Stimulated activated CD4-positive, alpha-beta T cell treated with anti-CD3 and anti-CD28 coated beads, Interleukin-15, amount 100 ng/mL, for 48 hours (primary cell): Measurements from ENCODE around the gene CDH4.

ENCODE experiments used
- DNase-seq, 2 donors: peaks; one replicate each; pipeline ENCODE4 v3.0.0-alpha.2; 2020; ENCODE audit warnings: low read depth in 2 of 2

Gene CDH4

GRCh38 chr20:61819921-61820825, 568.1 kb downstream of the CDH4 start:
- no peak for DNase-seq

- DNase-seq = no peak
Observed at GRCh38 chr20:61821735-61822134, 569.7 kb downstream of the CDH4 start.

- DNase-seq = no peak
Observed at GRCh38 chr20:61822396-61822795, 570.3 kb downstream of the CDH4 start.

GRCh38 chr20:61823242-61823641, 571.2 kb downstream of the CDH4 start:
- no peak for DNase-seq

GRCh38 chr20:61828891-61829290, 576.8 kb downstream of the CDH4 start:
- no peak for DNase-seq

GRCh38 chr20:61829526-61829925, 577.5 kb downstream of the CDH4 start:
- DNase-seq = no peak

GRCh38 chr20:61830241-61830930, 578.3 kb downstream of the CDH4 start:
- DNase-seq = no peak

GRCh38 chr20:61830991-61831390, 578.9 kb downstream of the CDH4 start:
- no peak for DNase-seq

- DNase-seq = no peak
Observed at GRCh38 chr20:61832181-61832580, 580.1 kb downstream of the CDH4 start.

- no peak for DNase-seq
Observed at GRCh38 chr20:61833807-61834610, 581.9 kb downstream of the CDH4 start.

GRCh38 chr20:61835301-61835700, 583.2 kb downstream of the CDH4 start:
- no peak for DNase-seq

- no peak for DNase-seq
Observed at GRCh38 chr20:61835791-61836350, 583.8 kb downstream of the CDH4 start.

GRCh38 chr20:61837200-61837599, 585.1 kb downstream of the CDH4 start:
- DNase-seq = no peak

- no peak for DNase-seq
Observed at GRCh38 chr20:61839223-61839911, 587.3 kb downstream of the CDH4 start.

- no peak for DNase-seq
Observed at GRCh38 chr20:61839912-61840778, 588.1 kb downstream of the CDH4 start.

- DNase-seq = no peak
Observed at GRCh38 chr20:61840779-61841455, 588.9 kb downstream of the CDH4 start.

GRCh38 chr20:61841551-61841950, 589.5 kb downstream of the CDH4 start:
- no peak for DNase-seq

GRCh38 chr20:61841966-61842365, 589.9 kb downstream of the CDH4 start:
- DNase-seq = no peak

- DNase-seq = no peak
Observed at GRCh38 chr20:61844621-61845020, 592.6 kb downstream of the CDH4 start.

GRCh38 chr20:61845233-61845671, 593.2 kb downstream of the CDH4 start:
- no peak for DNase-seq
